PFSK-1 (cell line): Measurements from ENCODE around the gene MUSK.

ENCODE experiments used
- FOXP2 ChIP-seq: optimal IDR thresholded peaks from 2 replicates; pipeline ENCODE3; 2011; ENCODE audit warnings: borderline replicate concordance, control low read depth, inconsistent platforms; ENCODE audit not compliant: insufficient read depth; ENCODE audit errors: extremely low read length, extremely low read depth
- SIN3A ChIP-seq: IDR thresholded peaks from 2 replicates; pipeline ENCODE4 v1.6.1; 2012; ENCODE audit warnings: mild to moderate bottlenecking, low read length, moderate library complexity, borderline replicate concordance; ENCODE audit not compliant: insufficient read depth
- TAF1 ChIP-seq: IDR thresholded peaks from 2 replicates; pipeline ENCODE4 v1.6.1; 2012; ENCODE audit warnings: low read length, control low read depth, borderline replicate concordance; ENCODE audit not compliant: insufficient read depth
- TF ChIP-seq, protein P1 (sequence below), 2 experiments: IDR thresholded peaks; 2 replicates each; pipeline versions ENCODE4 v1.6.1 to v1.8.0; 2011 to 2012; ENCODE audit warnings: low read depth in 2 of 2, low read length in 2 of 2, control low read depth in 1 of 2, inconsistent platforms in 1 of 2, mild to moderate bottlenecking in 1 of 2, moderate library complexity in 1 of 2; ENCODE audit not compliant: insufficient read depth in 1 of 2

DNA sequence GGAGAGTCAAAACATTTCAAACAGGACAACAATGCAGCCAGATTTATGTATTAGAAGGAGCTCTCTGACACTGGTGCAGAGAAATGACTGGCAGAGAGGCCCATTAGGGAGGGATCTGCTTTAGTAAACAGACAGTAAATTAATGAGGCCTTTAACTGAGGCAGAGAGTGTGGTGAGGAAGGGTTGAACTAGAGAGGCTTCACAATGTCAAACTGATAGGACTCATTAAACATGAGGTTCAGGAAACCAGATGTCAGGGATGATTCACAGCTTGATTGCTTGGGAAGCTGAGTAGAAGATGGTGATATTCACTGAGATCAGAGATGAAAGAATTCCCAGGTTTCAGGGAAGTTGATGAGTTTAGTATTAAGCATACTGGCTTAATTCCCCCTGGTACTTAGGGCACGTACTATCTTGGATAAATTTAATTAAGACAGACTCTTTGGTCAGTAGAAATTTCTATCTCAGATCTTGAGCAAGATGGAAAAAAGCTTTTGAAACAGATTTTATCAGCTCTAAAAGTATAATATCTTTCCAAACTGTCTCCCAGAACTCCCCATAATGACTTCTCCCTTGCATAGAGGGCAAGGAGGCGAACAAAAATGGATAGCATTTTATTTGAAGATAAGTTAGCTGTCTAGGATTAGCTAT, 8.6 kb upstream of the MUSK start:
- TF ChIP-seq TAF1 (no peak), SIN3A (no peak), FOXP2 (no peak)
- TF ChIP-seq, protein P1, sequence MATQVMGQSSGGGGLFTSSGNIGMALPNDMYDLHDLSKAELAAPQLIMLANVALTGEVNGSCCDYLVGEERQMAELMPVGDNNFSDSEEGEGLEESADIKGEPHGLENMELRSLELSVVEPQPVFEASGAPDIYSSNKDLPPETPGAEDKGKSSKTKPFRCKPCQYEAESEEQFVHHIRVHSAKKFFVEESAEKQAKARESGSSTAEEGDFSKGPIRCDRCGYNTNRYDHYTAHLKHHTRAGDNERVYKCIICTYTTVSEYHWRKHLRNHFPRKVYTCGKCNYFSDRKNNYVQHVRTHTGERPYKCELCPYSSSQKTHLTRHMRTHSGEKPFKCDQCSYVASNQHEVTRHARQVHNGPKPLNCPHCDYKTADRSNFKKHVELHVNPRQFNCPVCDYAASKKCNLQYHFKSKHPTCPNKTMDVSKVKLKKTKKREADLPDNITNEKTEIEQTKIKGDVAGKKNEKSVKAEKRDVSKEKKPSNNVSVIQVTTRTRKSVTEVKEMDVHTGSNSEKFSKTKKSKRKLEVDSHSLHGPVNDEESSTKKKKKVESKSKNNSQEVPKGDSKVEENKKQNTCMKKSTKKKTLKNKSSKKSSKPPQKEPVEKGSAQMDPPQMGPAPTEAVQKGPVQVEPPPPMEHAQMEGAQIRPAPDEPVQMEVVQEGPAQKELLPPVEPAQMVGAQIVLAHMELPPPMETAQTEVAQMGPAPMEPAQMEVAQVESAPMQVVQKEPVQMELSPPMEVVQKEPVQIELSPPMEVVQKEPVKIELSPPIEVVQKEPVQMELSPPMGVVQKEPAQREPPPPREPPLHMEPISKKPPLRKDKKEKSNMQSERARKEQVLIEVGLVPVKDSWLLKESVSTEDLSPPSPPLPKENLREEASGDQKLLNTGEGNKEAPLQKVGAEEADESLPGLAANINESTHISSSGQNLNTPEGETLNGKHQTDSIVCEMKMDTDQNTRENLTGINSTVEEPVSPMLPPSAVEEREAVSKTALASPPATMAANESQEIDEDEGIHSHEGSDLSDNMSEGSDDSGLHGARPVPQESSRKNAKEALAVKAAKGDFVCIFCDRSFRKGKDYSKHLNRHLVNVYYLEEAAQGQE (IDR thresholded peaks at IDR 0.05; ENCODE audit: insufficient read depth in 1 of 2, low read depth in 2 of 2, low read length in 2 of 2), result no peak
